Activated CD4-positive, CD25-positive, alpha-beta regulatory T cell treated with anti-CD3 and anti-CD28 coated beads, Interleukin-2, amount 50 U/mL, for 72 hours (primary cell): Measurements from ENCODE around the gene RASA3.
"Not testable (repeated sequence)": the region's sequence is repeated elsewhere in the genome, so short reads cannot be mapped to it uniquely, and the experiment has no call there.

Source experiments
- DNase-seq: peaks from one replicate; pipeline ENCODE4 v3.0.0; 2021

Gene RASA3

GRCh38 chr13:114098689-114099056 is 33.8 kb downstream of the RASA3 start:
- not testable (repeated sequence) for DNase-seq

GRCh38 chr13:114097893-114098688 is 34.3 kb downstream of the RASA3 start:
- DNase-seq, result no peak

- peak; percentile 20 for DNase-seq
These were observed 35.1 kb downstream of the RASA3 start for GRCh38 chr13:114097212-114097892.

- no peak for DNase-seq
These were observed 35.6 kb downstream of the RASA3 start for GRCh38 chr13:114096811-114097211.

- no peak for DNase-seq
These were observed 36.4 kb downstream of the RASA3 start for GRCh38 chr13:114096031-114096485.

- no peak for DNase-seq
These were observed 36.9 kb downstream of the RASA3 start for GRCh38 chr13:114095486-114095885.

- no peak for DNase-seq
These were observed 39.3 kb downstream of the RASA3 start for GRCh38 chr13:114093118-114093517.

- no peak for DNase-seq
These were observed 40.0 kb downstream of the RASA3 start for GRCh38 chr13:114092468-114092867.

- DNase-seq, result peak; percentile 21
These were observed 41.9 kb downstream of the RASA3 start for GRCh38 chr13:114090476-114090875.

GRCh38 chr13:114089751-114090400 is 42.5 kb downstream of the RASA3 start:
- peak; percentile 4 for DNase-seq

- peak; percentile 21 for DNase-seq
These were observed 43.1 kb downstream of the RASA3 start for GRCh38 chr13:114089341-114089740.

GRCh38 chr13:114088863-114089262 is 43.6 kb downstream of the RASA3 start:
- DNase-seq, result peak; percentile 9

GRCh38 chr13:114088234-114088633 is 44.2 kb downstream of the RASA3 start:
- DNase-seq, result no peak

GRCh38 chr13:114087430-114087829 is 45.0 kb downstream of the RASA3 start:
- peak; percentile 17 for DNase-seq

GRCh38 chr13:114082849-114083645 is 49.4 kb downstream of the RASA3 start:
- no peak for DNase-seq

- peak; percentile 16 for DNase-seq
These were observed 50.4 kb downstream of the RASA3 start for GRCh38 chr13:114081761-114082681.

GRCh38 chr13:114080739-114081561 is 51.5 kb downstream of the RASA3 start:
- DNase-seq, result peak; percentile 21

- DNase-seq, result peak; percentile 25
These were observed 52.6 kb downstream of the RASA3 start for GRCh38 chr13:114079601-114080536.
